Measurements from ENCODE around the gene DCP1A. TPM values are rescaled to one million over a fixed set of nuclear protein-coding genes. Genes with fewer than 3 reads are reported as not detected.
"Not testable (repeated sequence)": the region's sequence is repeated elsewhere in the genome, so short reads cannot be mapped to it uniquely, and the experiment has no call there.

Gene DCP1A
- total RNA-seq, 2 experiments from 2014 or later: 29.9 to 32.0 TPM

DNA sequence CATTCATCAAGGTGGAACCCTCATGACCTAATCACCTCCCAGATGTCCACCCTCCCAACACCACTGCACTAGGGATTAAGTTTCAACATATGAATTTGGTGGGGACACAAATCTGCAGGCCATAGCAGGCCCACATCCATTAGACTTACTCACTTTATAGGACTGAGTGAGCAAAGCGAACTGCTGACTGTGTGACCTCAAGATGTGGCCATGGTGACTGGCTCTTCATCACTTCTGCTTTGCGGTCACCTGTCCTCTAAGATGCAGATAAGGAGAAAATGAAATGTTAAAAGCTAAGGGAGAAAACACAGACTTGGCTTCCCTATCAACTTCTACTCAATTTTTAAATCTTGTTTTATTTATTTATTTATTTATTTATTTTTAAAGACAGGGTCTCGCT is 14.5 kb upstream of the DCP1A start:
- no peak for ATAC-seq

DNA sequence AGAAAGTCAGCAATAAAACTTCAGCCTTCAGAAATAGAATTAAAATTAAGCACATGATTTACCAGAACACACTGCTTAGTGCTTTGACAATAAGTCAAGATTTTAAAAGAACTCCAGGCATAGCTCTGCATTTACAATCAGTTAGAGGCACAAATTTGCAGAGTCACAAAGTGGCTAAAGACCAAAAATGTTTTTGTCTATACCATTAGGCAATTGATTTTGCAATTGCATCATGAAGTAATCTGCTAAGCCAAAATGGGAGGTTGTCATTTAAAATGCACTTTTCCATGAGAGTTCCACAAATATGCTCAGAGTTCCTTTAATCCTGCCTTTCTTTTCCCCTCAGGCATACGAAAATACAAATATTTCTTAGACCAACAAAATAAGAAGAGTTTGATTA is 10.1 kb upstream of the DCP1A start:
- ChIA-PET CTCF (interaction anchor here (0.6 to 1.3 kb wide), 2 partner anchors 58 to 834 kb away, joined by 3 to 4 read pairs; no protein-coding TSS in a partner anchor), POLR2A (interaction anchor here (1.9 kb wide), 1 partner anchor 10 kb away, joined by 8 read pairs; the partner anchor contains the start of gene DCP1A)
- TF ChIP-seq, protein P1, sequence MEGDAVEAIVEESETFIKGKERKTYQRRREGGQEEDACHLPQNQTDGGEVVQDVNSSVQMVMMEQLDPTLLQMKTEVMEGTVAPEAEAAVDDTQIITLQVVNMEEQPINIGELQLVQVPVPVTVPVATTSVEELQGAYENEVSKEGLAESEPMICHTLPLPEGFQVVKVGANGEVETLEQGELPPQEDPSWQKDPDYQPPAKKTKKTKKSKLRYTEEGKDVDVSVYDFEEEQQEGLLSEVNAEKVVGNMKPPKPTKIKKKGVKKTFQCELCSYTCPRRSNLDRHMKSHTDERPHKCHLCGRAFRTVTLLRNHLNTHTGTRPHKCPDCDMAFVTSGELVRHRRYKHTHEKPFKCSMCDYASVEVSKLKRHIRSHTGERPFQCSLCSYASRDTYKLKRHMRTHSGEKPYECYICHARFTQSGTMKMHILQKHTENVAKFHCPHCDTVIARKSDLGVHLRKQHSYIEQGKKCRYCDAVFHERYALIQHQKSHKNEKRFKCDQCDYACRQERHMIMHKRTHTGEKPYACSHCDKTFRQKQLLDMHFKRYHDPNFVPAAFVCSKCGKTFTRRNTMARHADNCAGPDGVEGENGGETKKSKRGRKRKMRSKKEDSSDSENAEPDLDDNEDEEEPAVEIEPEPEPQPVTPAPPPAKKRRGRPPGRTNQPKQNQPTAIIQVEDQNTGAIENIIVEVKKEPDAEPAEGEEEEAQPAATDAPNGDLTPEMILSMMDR (IDR thresholded peaks at IDR 0.05): no peak
- Mint-ChIP-seq H3K36me3 (ENCODE audit: low read depth) (no peaks in the 10 kb centered on the region), H3K27me3 (no peaks in the 10 kb centered on the region), H3K9me3 (no peaks in the 10 kb centered on the region), H3K4me1 (ENCODE audit: low read depth) (peaks cover 4% of the 10 kb centered on the region), H3K27ac (no peak overlapping the region), H3K4me3 (no peak overlapping the region)
- DNase-seq (no peak), ATAC-seq (no peak)
- intact Hi-C loops (cut with micrococcal nuclease): no loop called here

More for the DNA sequence above, 14.5 kb upstream of the DCP1A start:
- no peaks in the 10 kb centered on the region for H3K36me3 Mint-ChIP-seq (ENCODE audit: low read depth)
- POLR2A ChIA-PET: interaction anchor here (0.5 kb wide), 1 partner anchor 155 kb away, joined by 3 read pairs; no protein-coding TSS in a partner anchor
- no peak overlapping the region for H3K4me3 Mint-ChIP-seq
- intact Hi-C loops (cut with micrococcal nuclease): no loop called here
- CTCF ChIA-PET: interaction anchor here (1.5 kb wide), 1 partner anchor 23 kb away, joined by 4 read pairs; no protein-coding TSS in a partner anchor
- no peaks in the 10 kb centered on the region for H3K4me1 Mint-ChIP-seq (ENCODE audit: low read depth)
- H3K9me3 Mint-ChIP-seq: no peaks in the 10 kb centered on the region
- TF ChIP-seq, protein P1 (IDR thresholded peaks at IDR 0.05): no peak
- H3K27ac Mint-ChIP-seq: no peak overlapping the region
- DNase-seq: no peak
- H3K27me3 Mint-ChIP-seq: no peaks in the 10 kb centered on the region

DNA sequence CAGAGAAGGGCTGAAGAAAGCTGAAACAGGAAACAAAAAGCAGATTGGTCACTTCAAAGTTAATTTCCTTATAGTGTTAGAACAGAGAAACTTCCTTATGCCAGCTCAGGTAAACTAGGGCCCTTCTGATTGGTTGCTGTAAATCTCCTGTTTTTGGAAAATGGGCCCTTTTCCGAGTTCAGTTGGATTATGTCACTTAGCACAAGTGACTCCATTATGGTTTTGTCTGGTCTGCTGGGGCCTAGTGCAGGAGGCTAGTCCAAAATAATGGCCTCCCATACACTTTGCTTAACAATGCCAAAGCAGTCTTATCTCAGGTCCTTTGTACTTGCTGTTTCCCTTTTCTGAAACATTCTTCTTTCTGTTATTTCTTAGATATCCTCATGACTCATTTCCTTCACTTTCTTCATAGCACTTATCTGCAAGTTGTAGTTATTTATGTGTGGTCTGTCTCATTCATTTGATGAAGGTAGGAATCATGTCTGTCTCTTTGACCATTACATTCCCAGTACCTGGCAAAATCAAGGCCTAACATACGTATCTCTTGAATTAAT is 7.7 kb upstream of the DCP1A start:
- H3K4me3 Mint-ChIP-seq: no peak overlapping the region
- H3K27ac Mint-ChIP-seq: no peak overlapping the region

DNA sequence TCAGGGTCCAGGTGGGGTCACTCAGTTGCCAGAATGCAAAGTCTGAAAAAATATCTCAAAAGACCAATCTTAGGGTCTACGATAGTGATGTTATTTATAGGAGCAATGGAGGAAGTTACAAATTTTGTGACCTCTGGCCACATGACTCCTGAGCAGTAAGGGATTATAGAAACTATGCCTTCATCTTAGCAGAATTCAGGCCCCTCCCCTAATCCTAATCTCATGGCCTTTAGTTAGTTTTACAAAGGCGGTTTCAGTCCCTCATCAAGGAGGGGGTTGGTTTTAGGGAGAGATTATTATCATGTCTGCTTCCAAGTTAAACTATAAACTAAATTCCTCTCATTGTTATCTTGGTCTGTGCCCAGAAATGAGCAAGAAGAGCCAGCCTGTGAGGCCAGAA is 5.9 kb upstream of the DCP1A start:
- intact Hi-C loops (cut with micrococcal nuclease): no loop called here
- Mint-ChIP-seq H3K4me1 (ENCODE audit: low read depth) (peaks cover 7% of the 10 kb centered on the region), H3K9me3 (no peaks in the 10 kb centered on the region), H3K27ac (no peak overlapping the region), H3K27me3 (no peaks in the 10 kb centered on the region), H3K36me3 (ENCODE audit: low read depth) (no peaks in the 10 kb centered on the region), H3K4me3 (no peak overlapping the region)
- DNase-seq (no peak), ATAC-seq (no peak)
- ChIA-PET CTCF (no interaction called here), POLR2A (no interaction called here)
- TF ChIP-seq, protein P1 (IDR thresholded peaks at IDR 0.05): no peak

More for the DNA sequence above, 7.7 kb upstream of the DCP1A start:
- ATAC-seq (peak; percentile 30), DNase-seq (no peak)
- H3K27me3 Mint-ChIP-seq: no peaks in the 10 kb centered on the region
- H3K36me3 Mint-ChIP-seq (ENCODE audit: low read depth): no peaks in the 10 kb centered on the region
- H3K4me1 Mint-ChIP-seq (ENCODE audit: low read depth): peaks cover 7% of the 10 kb centered on the region
- TF ChIP-seq, protein P1 (IDR thresholded peaks at IDR 0.05): no peak
- H3K9me3 Mint-ChIP-seq: no peaks in the 10 kb centered on the region
- POLR2A ChIA-PET: no interaction called here
- intact Hi-C loops (cut with micrococcal nuclease): no loop called here
- CTCF ChIA-PET: no interaction called here

DNA sequence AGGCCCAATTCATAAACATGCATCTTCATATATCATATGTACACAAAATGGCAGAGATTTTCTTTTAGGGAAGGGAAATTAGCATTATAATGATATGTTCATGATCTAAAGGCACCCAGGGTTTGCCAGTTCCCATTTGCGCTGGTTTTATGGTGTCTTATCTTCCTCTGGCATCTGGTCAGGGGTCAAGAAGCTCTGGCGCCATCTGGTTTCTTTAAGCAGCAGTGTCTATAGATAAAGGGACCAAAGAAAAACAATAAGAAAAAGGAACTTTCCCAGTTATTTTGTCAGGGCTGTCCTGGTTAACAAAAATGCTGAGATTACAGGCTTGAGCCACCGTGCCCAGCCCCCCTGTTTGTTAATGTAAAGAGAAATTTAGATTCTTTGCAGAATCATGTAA is 3.3 kb upstream of the DCP1A start:
- peaks cover 15% of the 10 kb centered on the region for H3K4me1 Mint-ChIP-seq (ENCODE audit: low read depth)
- no peak overlapping the region for H3K4me3 Mint-ChIP-seq
- no peaks in the 10 kb centered on the region for H3K27me3 Mint-ChIP-seq
- intact Hi-C loops (cut with micrococcal nuclease): no loop called here
- TF ChIP-seq, protein P1 (IDR thresholded peaks at IDR 0.05): peak; percentile 42
- POLR2A ChIA-PET: interaction anchor here (0.6 to 1.0 kb wide), 2 partner anchors 40 to 55 kb away, joined by 3 read pairs; no protein-coding TSS in a partner anchor
- no peaks in the 10 kb centered on the region for H3K9me3 Mint-ChIP-seq
- peaks cover 1% of the 10 kb centered on the region for H3K36me3 Mint-ChIP-seq (ENCODE audit: low read depth)
- ATAC-seq (no peak), DNase-seq (peak; percentile 33)
- H3K27ac Mint-ChIP-seq: no peak overlapping the region
- CTCF ChIA-PET: interaction anchor here (1.3 to 1.4 kb wide), 2 partner anchors 21 kb away, joined by 3 to 4 read pairs; no protein-coding TSS in a partner anchor

DNA sequence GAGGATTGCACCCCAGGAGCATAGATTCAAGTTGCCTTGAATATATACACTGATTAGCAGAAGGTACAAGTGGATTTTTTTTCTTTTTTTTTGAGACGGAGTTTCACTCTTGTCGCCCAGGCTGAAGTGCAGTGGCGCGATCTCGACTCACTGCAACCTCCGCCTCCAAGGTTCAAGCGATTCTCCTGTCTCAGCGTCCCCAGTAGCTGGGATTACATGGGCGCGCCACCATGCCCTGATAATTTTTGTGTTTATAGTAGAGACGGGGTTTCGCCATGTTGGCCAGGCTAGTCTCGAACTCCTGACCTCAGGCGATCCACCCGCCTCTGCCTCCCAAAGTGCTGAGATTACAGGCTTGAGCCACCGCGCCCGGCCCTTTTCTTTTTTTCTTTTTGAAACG is 775 bp upstream of the DCP1A start:
- Mint-ChIP-seq H3K4me3 (peak overlapping the region; percentile 98), H3K27ac (peak overlapping the region; percentile 97), H3K4me1 (ENCODE audit: low read depth) (peaks cover 23% of the 10 kb centered on the region)
- intact Hi-C loops (cut with micrococcal nuclease): loop anchor here (10.0 kb wide), 1 partner anchor 213 kb away; the partner anchor contains the start of gene RFT1
- DNase-seq; H3K36me3 Mint-ChIP-seq (ENCODE audit: low read depth); H3K9me3 Mint-ChIP-seq; H3K27me3 Mint-ChIP-seq; ATAC-seq: not testable (repeated sequence)
- POLR2A ChIA-PET: interaction anchor here (0.9 to 2.3 kb wide), 12 partner anchors 8 to 544 kb away, joined by 3 to 8 read pairs (median 4); partner anchors contain the start of gene SELENOK
- CTCF ChIA-PET: interaction anchor here (1.2 kb wide), 1 partner anchor 128 kb away, joined by 3 read pairs; no protein-coding TSS in a partner anchor
